ENCODE measurements around the gene OR51T1. TPM values are rescaled to one million over a fixed set of nuclear protein-coding genes. Genes with fewer than 3 reads are reported as not detected.

Gene OR51T1
- not detected in 2 replicates for total RNA-seq

DNA sequence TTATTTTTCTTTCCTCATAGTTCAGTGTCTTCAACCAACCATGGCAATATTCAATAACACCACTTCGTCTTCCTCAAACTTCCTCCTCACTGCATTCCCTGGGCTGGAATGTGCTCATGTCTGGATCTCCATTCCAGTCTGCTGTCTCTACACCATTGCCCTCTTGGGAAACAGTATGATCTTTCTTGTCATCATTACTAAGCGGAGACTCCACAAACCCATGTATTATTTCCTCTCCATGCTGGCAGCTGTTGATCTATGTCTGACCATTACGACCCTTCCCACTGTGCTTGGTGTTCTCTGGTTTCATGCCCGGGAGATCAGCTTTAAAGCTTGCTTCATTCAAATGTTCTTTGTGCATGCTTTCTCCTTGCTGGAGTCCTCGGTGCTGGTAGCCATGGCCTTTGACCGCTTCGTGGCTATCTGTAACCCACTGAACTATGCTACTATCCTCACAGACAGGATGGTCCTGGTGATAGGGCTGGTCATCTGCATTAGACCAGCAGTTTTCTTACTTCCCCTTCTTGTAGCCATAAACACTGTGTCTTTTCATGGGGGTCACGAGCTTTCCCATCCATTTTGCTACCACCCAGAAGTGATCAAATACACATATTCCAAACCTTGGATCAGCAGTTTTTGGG, at the start of gene OR51T1:
Gene OR51T1, plus strand, starts transcription at position 41 of the 641 bp plus-strand sequence. Its CDS starts 0 bp downstream, at position 41.

GRCh38 chr11:4848908-4849532, 32.7 kb upstream of the OR51T1 start, which contains the start of gene OR51S1:
TSS of gene OR51S1 (minus strand) at chr11:4849208. CDS start at chr11:4849208, 0 bp downstream.

DNA sequence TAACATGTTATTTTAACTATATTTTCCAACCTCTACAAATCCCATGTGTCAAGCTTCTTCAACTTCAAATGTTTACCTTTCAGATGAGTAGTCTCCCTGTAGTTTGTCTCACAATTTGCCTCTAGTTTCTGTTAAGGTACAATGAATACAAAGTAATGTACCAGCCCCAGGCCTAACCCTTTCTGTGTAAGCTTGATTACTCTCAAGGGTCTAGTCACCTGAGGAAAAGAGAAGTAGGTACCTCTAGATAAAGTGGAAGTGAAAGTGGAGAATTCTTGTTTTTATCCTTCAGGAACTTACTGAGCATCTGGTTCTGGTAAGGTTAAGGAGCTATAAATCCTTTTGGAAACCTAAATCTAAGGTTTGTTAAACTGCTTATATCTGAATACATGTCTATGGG, 21.8 kb downstream of the OR51T1 start, which contains the start of gene OR51A7:
Gene OR51A7, plus strand, starts transcription at position 300 of the 400 bp plus-strand sequence. CDS start 3,587 bp downstream, outside the sequence.

GRCh38 chr11:4919250-4919649, 37.5 kb downstream of the OR51T1 start, which contains the start of gene OR51G2:
TSS of gene OR51G2 (minus strand) at chr11:4919350. CDS start at chr11:4915663, 3,687 bp downstream.

DNA sequence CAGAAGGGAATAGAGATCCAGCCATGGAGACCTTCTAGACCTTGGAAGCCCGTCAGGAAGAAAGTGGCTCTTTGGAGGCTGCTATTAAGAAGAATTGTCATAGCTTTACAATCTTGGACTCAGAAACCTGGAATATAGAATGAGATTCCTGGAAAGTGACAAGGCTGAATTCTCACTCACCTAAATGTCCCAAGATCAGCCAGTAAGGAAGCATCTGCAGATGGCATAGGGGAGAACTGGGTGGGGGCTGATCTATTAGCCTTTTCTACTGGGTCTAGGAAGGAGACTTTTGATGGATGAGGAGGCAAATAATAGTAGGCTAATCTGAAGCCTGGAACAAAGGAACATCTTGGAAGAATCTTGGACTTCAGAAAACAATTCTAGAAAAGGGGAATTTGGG, 42.5 kb downstream of the OR51T1 start, which contains the start of gene OR51G1:
Gene OR51G1, minus strand, starts transcription at position 101 of the 400 bp plus-strand sequence. Its CDS starts 0 bp downstream, at position 101.

Other genes starting within 250 kb of the OR51T1 start
- gene OR51D1, start 244.4 kb upstream of the OR51T1 start, total RNA-seq: not detected in 2 replicates
- not detected in 2 replicates for gene OR51E1, start 237.9 kb upstream of the OR51T1 start, total RNA-seq
- not detected in 2 replicates for gene OR51E2, start 184.0 kb upstream of the OR51T1 start, total RNA-seq
- not detected in 2 replicates for gene MMP26, start 177.1 kb upstream of the OR51T1 start, total RNA-seq
- not detected in 2 replicates for gene OR51F1, start 112.0 kb upstream of the OR51T1 start, total RNA-seq
- not detected in 2 replicates for gene OR52R1, start 77.5 kb upstream of the OR51T1 start, total RNA-seq
- not detected in 2 replicates for gene OR51F2, start 60.6 kb upstream of the OR51T1 start, total RNA-seq
- gene OR51S1, start 32.7 kb upstream of the OR51T1 start, total RNA-seq: not detected in 2 replicates
- not detected in 2 replicates for gene OR51A7, start 21.9 kb downstream of the OR51T1 start, total RNA-seq
- not detected in 2 replicates for gene OR51G2, start 37.5 kb downstream of the OR51T1 start, total RNA-seq
- gene OR51G1, start 42.4 kb downstream of the OR51T1 start, total RNA-seq: not detected in 2 replicates
- not detected in 2 replicates for gene OR51A4, start 65.7 kb downstream of the OR51T1 start, total RNA-seq
- gene OR51A2, start 73.8 kb downstream of the OR51T1 start, total RNA-seq: not detected in 2 replicates
- gene OR51L1, start 113.0 kb downstream of the OR51T1 start, total RNA-seq: not detected in 2 replicates
- not detected in 2 replicates for gene OR52J3, start 164.6 kb downstream of the OR51T1 start, total RNA-seq
- not detected in 2 replicates for gene OR52E2, start 177.7 kb downstream of the OR51T1 start, total RNA-seq
- gene OR52E1, start 187.7 kb downstream of the OR51T1 start, total RNA-seq: not detected in 2 replicates